GM23248 (cell line): Measurements from ENCODE around the gene ALK.

Experiments used
- EZH2 ChIP-seq: fragments of 200-600 bp; sonication (generic); IDR thresholded peaks from 2 replicates; pipeline ENCODE4 v1.6.1; 2018; ENCODE audit warnings: antibody characterized with exemption, mild to moderate bottlenecking; ENCODE audit not compliant: insufficient read depth, poor library complexity, severe bottlenecking
- EZH2phosphoT487 ChIP-seq: fragments of 200-600 bp; sonication (generic); IDR thresholded peaks from 2 replicates; pipeline ENCODE4 v1.6.1; 2018; ENCODE audit warnings: antibody characterized with exemption, moderate library complexity, mild to moderate bottlenecking, low read depth; ENCODE audit not compliant: insufficient read depth

- TF ChIP-seq EZH2 (no peak), EZH2phosphoT487 (no peak)
Observed at GRCh38 chr2:29196792-29197788, 724.3 kb downstream of the ALK start.
